NCI-H226 (cell line): ENCODE data around the gene PPP2R3A.
"Not testable (repeated sequence)": the region's sequence is repeated elsewhere in the genome, so short reads cannot be mapped to it uniquely, and the experiment has no call there.

Experiments used
- DNase-seq: peaks from one replicate; pipeline ENCODE4 v3.0.0-alpha.2; 2015

Gene PPP2R3A

DNA sequence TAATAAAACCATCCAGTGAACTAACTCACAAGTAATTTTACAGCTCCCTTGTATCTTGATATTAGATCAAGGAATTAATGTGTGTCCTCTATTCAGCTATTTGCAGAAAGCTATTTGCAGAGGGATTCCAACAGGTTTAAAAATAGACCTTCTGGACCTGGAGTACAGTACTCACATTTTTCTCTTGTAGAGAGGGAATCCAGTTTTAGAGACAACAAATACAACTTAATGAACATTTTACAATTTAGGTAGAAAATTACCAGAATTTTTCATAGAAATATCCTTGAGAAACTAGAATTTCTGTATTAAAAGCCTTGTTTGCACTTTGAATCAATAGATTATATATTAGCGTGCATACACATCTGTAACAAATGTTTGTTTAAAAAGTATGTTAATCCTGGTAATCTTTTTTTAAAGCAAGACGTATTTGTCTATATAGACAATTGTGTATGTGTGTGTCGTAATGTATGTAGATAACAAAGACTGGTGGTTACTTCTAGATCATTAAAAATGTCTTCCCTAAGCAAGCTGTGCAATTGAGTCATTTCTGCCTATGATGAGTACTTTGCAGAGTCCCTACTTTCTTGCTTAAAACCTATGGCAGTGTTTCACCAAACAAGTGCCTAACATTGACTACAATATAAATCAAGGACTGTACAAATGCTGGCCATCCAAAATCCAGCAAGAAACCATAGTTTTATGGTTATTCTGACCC lies 57.9 kb downstream of the PPP2R3A start:
- no peak for DNase-seq

DNA sequence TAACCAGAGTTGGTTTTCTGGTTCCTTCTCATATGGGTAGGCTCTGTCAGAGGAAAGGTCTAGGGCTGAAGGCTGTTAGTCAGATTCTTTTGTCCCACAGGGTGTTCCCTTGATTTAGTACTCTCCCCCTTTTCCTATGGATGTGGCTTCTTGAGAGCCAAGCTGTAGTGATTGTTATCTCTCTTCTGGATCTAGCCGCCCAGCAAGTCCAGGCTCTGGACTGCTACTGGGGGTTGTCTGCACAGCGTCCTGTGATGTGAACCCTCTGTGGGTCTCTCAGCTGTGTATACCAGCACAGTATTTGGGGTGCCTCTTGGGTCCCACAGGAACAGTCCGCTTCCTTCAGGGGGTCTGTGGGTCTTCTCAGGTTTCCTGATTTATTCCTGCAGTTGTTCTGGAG lies 70.8 kb downstream of the PPP2R3A start:
- DNase-seq: no peak

DNA sequence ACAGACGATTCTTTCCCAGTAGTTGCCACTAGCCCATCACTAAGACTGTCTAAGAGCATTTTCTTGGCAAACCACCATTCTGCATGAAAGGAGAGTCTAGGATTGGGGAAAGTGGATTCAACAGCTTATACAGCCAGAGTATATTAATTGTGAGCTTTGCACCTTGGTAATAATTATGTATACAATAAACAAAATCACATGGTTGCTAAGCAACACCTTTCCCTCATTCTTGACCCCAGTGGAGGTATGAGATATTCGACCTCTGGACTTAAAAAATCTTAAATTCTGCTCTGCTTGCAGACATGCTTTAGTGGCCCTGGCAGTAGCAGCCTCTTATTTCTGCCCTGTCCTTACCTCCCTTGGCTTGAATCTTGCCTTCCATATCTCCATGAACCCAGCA lies 73.1 kb downstream of the PPP2R3A start:
- DNase-seq: no peak

DNA sequence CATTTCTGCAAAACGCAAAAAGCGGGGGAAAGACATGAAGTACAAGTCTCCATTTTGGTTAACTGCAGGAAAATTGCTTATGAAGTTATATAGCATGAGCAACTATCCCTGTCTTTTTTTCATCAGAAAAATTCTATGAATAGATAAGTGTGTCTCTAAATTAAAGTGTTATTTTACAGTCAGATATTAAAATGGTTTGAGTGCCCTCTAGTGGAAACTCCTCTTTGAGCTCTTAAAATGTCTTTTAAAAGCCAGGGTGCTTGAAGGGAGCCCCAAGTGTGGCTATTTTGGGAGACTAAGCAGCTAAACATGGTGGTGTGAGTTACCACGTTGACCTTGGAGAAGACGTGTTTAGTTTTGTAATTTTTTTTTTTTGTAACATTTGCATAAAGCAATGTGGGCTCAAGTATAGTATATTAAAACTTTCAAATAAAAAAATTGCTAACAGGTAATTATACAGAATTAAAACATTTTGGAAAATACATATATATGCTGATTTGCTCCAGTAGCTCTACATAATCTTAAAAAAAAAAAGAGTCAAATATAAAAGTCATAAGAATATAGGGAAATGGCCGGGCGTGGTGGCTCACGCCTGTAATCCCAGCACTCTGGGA lies 77.2 kb downstream of the PPP2R3A start:
- no peak for DNase-seq

DNA sequence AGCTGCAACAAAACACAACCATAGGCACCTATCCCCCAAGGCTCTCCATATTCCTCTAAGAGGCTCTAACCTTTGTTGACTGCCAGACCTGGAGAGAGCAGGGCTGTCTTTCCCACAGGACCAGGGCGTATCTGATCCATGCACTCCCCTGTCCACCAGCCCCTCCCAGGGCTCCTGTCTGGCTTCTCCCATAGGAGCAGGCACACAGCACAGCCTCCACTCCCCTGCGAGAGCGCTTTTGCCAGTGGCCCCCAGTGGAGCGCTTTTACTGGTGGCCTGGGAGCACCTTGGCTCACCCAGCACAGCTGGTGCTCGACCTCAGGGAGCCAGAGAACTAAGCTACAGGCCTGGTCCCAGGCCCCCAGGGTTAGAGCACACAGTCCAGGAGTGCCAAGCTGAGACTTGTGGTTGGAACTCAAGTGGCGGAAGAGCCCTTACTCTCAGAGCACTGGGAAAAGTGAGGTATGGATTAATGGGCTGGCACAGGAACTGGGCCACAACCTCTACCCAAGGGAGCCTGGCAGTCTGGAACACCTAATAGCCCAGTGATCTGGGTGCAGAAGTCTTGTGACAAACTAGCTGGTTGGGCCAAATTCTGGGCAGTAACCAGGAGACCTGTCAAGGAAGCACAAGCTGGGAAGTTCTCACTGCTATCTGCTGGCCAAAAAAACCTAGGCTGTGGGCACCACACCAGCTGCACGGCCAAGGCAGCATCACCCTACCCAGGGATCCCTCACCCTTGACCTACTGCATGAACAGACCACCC lies 79.6 kb downstream of the PPP2R3A start:
- DNase-seq: no peak

DNA sequence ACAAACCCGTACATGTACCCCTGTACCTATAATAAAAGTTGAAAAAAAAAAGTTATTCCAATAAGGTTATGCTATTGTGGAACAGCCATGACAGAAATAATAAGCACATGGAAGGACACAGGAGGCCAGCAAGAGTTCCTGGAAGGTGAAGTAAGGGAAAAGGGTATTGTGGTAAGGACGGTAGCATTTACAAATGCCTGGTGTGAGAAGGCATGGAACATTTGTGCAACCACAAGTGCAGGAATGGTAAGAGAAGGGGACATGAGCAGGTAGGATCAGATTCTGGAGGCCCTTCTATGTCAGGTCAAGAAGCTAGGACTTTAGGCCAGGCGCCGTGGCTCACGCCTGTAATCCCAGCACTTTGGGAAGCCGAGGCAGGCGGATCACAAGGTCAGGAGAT lies 82.5 kb downstream of the PPP2R3A start:
- no peak for DNase-seq

DNA sequence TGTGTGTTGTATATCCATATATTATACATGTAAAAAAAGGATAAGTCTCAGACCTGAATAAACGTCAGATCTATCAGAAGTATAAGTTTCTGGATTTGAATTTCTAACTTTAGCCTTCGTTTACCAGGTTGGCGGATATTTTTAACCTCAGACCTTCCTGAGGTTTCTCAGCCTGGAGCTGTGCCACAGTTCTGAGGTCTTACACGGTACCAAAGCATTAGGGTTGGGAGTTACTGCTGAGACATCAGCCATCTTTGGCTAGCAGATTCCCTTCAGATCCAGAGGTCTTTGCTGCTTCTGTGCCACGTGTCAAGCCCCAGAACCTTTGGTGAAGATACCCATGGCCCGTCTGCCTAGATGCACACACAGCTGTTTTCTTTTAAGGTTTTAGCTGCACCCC lies 84.7 kb downstream of the PPP2R3A start:
- DNase-seq: no peak

DNA sequence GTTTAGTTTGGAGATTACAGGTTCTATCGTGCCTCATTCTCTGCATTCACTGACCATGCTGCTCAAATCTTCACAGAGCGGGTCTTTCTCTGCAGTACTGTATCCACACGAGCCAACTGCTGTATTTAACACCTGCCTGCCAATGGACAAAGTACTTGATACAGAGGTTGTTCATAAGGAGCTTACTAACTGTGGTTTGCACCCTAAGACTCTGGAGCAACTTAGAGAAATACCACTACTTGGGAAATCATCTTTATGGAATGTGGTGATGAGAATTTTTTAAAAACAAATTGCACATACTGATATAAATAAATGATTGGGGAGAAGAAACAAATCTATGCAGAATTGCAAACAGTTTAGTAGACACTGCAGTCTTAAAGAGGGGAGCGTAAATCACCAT lies 90.0 kb downstream of the PPP2R3A start:
- no peak for DNase-seq

DNA sequence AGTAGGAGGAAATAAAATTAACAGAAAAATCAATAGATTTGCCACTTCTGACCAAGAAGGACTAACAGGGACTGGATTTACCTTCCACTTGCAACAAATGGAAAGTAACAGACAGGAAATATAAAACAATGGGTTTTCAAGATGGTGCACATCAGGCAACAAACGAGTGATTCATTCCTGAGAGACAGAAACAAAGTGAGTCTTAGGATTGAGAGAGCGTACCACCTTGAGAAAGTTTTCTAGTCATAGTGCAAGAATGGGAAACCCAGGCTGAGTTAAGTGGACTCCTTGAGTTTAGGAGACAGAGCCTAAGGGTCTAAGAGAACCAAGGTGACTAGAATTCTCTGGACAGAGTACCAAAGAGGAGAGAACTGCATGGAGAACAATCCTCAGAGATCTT lies 101.7 kb downstream of the PPP2R3A start:
- no peak for DNase-seq

DNA sequence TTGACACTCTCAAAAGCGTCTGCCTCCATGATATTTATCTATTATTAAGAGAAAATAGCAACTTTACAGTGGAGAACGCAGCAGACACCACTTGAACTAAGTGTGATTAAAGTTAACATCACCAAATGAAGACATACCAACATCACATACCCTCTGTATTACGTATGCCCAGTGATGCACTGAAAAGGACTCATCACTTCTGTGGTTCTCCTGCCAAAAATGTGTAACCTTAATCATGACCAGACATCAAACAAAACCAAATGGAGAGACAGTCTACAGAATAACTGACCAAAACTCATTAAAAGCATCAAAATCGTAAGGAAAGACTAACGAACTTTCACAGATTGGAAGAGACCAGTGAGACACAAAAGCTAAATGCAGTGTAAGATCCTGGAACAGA lies 103.2 kb downstream of the PPP2R3A start:
- DNase-seq: peak; percentile 16

DNA sequence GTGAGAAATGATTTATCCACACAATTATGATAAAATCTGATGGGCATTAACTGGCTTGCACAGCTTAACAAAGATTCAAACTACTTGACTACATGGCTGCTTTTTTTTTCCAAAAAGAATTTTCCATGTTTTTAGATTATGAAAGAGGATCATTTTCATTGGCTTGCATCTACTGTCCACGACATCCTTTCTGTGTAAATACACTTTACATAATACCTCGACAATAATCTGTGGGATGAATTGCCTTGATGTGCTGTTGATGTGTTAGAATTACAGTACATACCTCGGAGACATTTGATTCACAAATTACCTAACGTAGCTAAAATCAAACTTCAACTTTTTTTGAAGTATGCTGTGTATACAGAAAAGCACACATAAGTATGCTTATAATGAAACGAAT lies 104.4 kb downstream of the PPP2R3A start:
- DNase-seq: peak; percentile 12

DNA sequence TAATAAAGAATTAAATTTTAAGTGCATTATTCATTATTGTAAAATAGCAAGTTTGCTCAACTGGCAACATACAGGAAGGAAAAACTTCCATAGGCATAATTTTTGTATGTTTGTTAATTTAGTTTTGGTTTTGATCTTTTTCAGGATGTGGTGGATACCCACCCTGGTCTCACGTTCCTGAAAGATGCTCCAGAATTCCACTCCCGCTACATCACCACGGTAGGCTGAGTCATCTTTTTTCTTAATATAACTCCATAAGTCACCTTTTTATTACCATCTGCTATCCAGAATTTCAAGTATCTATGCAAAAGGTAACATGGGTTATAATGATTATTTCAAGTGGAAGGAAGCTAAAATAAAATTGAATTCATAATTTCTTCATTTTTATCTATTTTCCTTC lies 104.8 kb downstream of the PPP2R3A start:
- peak; percentile 88 for DNase-seq

DNA sequence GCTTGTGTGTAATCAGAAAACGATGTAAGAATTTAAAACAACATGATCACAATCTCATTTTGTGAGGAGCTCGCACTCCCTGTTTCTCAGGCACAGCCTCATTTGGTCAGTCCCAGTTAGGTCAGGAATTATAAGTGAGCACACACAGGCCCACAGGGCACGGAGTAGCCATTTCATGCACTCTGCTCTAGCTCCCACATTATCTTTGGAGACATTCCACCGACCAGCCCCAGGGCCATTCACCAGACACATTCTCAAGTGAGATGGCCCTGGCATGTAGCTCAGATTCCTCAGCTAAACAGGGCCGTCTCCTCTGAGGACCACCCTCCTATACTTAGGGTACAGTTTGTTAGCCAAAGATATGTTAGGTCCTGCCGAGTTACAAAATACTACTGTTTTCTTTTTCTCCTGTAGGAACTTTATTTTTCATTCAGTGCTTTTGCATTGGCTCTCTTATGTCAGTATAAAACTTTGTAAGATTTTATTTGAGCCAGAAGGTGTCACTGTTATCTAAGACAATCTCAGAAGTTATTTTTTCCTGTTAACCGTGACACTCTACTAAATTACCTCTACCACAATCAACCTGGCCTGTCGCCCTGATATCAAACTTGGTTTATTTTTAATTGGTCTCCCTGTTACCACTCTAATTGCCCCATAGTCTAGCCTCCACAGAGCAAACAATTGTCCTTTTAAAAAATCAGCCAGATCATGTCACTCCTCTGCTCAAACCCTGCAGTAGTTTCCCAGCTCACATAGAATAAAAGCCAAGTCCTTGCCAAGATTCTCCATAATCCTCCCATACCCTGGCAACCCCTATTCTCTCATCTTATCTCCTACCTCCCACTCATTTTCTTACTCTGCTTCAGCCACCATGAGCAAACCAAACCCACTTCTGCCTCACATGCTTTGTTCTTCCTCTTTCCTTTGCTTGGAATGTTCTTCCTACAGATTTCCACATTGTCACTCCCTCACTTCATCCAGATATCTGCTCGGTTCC lies 105.7 kb downstream of the PPP2R3A start:
- peak; percentile 88 for DNase-seq

DNA sequence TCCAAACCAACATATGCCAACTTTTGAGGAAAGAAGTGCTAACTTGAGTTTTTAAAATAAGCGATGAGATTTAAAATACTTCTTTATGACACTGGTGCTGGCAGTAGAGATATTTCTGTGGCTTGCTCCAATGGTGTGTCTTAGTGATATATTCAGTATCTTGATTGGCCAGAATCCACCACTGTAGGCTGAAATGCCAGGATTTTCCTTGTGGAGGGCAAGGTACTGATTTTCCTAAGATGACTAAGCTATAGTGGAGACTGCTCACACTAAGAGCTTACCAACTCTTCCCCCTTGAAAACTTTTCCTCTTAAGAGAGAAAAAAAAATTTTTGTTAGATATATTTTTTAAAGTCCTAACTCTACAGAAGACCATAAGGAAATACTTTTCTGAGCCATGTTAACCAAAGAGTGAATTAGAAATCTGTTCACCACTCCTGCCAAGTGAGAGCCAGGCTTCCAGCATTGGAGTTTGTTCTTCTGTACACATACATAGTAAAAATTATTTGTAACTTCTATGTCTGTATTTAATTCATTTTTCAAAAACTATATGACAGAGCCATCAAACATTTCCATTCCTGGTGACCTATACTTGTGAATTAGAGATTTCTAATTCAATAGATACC lies 109.1 kb downstream of the PPP2R3A start:
- DNase-seq: peak; percentile 51

DNA sequence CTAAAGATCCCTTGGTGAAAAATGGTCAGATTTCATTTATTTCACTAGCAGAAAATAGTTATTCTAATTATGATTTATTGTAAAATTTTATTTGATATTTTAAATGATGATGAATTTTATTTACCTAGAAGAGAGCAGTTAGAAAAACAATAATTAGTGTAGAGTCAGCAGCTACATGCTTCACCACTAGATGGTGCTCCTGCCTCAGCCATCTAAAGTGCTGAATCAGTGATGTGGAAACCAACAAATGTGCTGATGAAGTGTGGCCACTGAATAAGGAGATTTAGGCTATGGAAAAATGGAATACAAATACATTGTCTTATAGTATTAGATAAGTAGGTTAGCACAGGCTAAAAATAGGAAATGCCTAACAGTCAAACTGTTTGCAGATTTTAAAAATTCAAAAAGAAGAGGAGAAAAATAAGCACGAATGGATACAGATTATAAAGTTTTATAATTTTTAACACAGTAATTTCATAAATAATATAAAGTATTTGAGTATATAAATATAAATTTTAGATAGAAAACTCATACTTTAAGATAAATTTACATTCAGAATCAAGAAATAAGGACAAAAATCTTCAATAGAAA lies 109.8 kb downstream of the PPP2R3A start:
- peak; percentile 30 for DNase-seq

DNA sequence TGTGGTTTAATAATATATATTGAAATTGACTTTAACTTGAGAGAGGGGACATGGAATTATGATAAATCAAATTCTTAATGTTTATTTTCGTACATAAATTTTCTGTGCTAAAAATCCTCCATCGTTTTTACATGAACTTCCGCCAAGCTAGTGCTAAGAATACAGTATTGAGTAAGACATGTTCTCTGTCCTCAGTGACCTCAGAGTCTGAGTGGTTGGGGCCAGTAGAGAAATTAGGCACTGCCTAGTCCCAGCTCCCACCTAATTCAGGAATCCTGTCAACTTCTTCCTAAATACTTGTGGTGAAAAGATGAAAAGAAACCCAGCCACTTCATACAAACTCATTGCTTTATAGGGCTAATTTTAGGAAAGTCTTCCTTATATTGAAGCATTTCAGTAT lies 110.3 kb downstream of the PPP2R3A start:
- DNase-seq: no peak

DNA sequence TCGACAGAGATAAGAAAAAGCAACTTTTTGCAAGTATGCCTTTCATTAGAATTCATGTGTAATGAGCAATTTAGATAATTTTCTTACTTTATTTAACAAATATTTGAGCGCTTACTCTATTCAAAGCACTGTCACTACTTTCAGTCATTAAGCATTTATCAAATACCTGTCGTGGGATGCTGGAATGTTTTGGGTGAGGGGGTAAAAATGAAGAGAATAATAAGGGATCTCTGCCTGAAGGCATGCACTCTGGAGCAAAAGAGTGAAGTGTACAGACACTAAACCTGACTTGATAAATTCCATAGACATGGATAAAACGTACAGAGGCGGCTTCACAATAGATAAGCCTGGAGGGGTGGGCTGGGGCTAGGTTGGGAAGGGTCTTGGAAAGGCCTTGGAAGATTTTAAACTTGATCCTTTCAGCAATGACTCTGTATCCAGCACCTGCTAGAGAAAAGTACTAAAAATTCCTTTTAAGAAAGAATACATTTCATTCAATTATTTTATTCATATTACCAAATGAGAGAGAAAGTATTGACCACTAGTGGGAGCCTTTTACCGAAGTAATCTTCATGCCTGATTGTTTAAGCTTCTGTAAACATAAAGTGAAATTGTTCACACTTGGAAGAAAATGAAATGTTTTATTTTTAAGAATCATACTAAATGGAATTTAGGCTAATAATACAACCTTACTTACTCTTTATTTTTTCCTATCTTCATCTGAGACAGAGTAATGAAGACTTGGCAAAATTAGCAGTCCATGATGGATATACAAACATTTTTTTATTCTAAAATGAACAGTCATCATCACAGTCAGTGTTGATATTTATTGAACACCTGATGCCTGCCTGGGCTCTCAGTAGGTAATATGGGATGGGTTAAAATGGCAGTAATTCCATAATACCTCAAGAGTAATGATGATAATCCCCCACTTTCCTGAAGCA lies 113.2 kb downstream of the PPP2R3A start:
- peak; percentile 5 for DNase-seq

DNA sequence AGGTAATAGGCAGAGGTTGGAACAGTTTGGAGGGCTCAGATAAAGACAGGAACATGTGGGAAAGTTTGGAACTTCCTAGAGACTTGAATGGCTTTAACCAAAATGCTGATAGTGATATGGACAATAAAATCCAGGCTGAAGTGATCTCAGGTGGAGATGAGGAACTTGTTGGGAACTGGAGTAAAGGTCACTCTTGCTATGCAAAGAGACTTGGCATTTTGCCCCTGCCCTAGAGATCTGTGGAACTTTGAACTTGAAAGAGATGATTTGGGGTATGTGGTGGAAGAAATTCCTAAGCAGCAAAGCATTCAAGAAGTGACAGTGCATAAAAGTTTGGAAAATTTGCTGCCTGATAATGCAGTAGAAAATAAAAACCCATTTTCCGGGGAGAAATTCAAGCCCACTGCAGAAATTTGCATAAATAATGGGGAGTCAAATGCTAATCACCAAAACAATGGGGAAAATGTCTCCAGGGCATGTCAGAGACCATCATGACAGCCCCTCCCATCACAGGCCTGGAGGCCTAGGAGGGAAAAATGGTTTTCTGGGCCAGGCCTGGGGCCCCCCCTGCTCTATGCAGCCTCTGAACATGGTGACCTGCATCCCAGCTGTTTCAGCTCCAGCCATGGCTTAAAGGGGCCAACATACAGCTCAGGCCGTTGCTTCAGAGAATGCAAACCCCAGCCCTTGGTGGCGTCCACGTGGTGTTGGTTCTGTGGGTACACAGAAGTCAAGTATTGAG lies 118.3 kb downstream of the PPP2R3A start:
- DNase-seq: not testable (repeated sequence)

DNA sequence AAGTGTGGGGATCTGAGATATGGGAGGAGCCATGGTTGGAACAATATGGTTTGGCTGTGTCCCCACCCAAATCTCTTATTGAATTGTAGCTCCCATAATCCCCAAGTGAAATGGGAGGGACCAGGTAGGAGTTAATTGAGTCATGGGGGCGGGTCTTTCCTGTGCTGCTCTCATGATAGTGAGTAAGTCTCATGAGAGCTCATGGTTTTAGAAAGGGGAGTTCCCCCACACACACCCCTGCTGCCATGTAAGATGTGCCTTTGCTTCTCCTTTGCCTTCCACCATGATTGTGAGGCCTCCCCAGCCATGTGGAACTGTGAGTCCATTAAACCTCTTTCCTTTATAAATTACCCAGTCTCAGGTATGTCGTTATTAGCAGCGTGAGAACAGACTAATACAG lies 119.5 kb downstream of the PPP2R3A start:
- DNase-seq: not testable (repeated sequence)

DNA sequence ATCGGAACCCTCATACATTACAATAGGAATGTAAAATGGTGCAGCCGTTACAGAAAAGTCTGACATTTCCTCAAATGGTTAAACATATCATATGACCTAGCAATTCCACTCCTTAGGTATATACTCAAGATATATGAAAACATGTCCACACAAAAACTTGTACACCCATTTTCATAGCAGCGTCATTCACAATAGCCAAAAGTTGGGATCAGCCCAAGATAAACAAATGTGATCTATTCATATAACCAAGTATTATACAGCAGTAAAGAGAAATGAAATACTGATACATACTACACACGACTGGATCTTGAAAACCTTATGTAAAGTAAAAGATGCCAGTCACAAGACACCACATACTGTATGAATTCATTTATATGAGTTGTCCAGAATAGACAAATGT lies 128.2 kb downstream of the PPP2R3A start:
- DNase-seq: no peak
